IMR-90 (cell line): ENCODE results near the gene SCYGR1.

Experiments used
- BHLHE40 ChIP-seq: fragments of 150-350 bp; IDR thresholded peaks from 2 replicates; pipeline ENCODE4 v1.6.1; 2016; ENCODE audit warnings: mild to moderate bottlenecking, low read depth, low read length
- CHD1 ChIP-seq: IDR thresholded peaks from 2 replicates; pipeline ENCODE4 v1.6.1; 2012; ENCODE audit warnings: low read depth, low read length, improper control_type of control experiment
- CTCF ChIP-seq: conservative IDR thresholded peaks from 2 replicates; pipeline ENCODE4 v1.5.1; 2012; ENCODE audit warnings: mild to moderate bottlenecking, low read depth, low read length, improper control_type of control experiment
- ELK1 ChIP-seq: fragments of 150-350 bp; IDR thresholded peaks from 2 replicates; pipeline ENCODE4 v1.6.1; 2016; ENCODE audit warnings: low read depth, mild to moderate bottlenecking, low read length, moderate library complexity, borderline replicate concordance
- MAZ ChIP-seq: IDR thresholded peaks from 2 replicates; pipeline ENCODE4 v1.6.1; 2012; ENCODE audit warnings: low read depth, mild to moderate bottlenecking, low read length, improper control_type of control experiment, moderate library complexity, borderline replicate concordance
- POLR2A ChIP-seq: IDR thresholded peaks from 2 replicates; pipeline ENCODE4 v1.6.1; 2012; ENCODE audit warnings: mild to moderate bottlenecking, low read depth, low read length
- SMC3 ChIP-seq: fragments of 150-350 bp; IDR thresholded peaks from 2 replicates; pipeline ENCODE4 v1.6.1; 2016; ENCODE audit warnings: low read depth, mild to moderate bottlenecking, antibody characterized with exemption, low read length, moderate library complexity

GRCh38 chr2:227386630-227387029 lies 1.1 kb downstream of the SCYGR1 start:
- no peak for TF ChIP-seq CTCF
- no peak for TF ChIP-seq POLR2A
- no peak for TF ChIP-seq BHLHE40
- no peak for TF ChIP-seq SMC3
- TF ChIP-seq CHD1 = no peak
- no peak for TF ChIP-seq MAZ
- TF ChIP-seq ELK1 = no peak
